Gastroesophageal sphincter (tissue), 4 donors: Measurements from ENCODE around the gene GRM8. TPM values are rescaled to one million over a fixed set of nuclear protein-coding genes. Genes with fewer than 3 reads are reported as not detected.

Experiments used
- ATAC-seq: fragments of 150-250 bp; one replicate; pipeline ENCODE4 v1.9.1; 2016; ENCODE audit warnings: mild to moderate bottlenecking, moderate library complexity
- H3K27ac ChIP-seq, 4 donors: fragments of 200-600 bp; sonication (generic) in 3 of 4; 1 replicate in 3 of 4; 2 replicates in 1 of 4; pipeline ENCODE4 v1.5.1; 2016 to 2019
- H3K27me3 ChIP-seq: fragments of 200-600 bp; sonication (generic); one replicate; pipeline ENCODE4 v1.5.1; 2019
- H3K36me3 ChIP-seq, 2 donors: fragments of 200-600 bp; sonication (generic); one replicate each; pipeline ENCODE4 v1.5.1; 2019; ENCODE audit warnings: control low read depth in 1 of 2
- H3K4me1 ChIP-seq, 3 donors: fragments of 200-600 bp; sonication (generic); 1 replicate in 2 of 3; 2 replicates in 1 of 3; pipeline ENCODE4 v1.5.1; 2016 to 2019; ENCODE audit warnings: control low read depth in 2 of 3
- H3K4me3 ChIP-seq, 2 donors: fragments of 200-600 bp; sonication (generic); one replicate each; pipeline ENCODE4 v1.5.1; 2019; ENCODE audit warnings: mild to moderate bottlenecking in 1 of 2, moderate library complexity in 1 of 2
- H3K9me3 ChIP-seq, 3 donors: fragments of 200-600 bp; sonication (generic); one replicate each; pipeline ENCODE4 v1.5.1; 2017 to 2019; ENCODE audit warnings: control low read depth in 2 of 3
- CTCF ChIP-seq, 4 experiments: fragments of 200-600 bp in 2 of 4; fragments of 450-650 bp in 2 of 4; sonication (generic) in 1 of 4; IDR thresholded peaks; one replicate each; pipeline ENCODE4 v1.5.1; 2017 to 2019; ENCODE audit warnings: antibody characterized with exemption in 4 of 4, mild to moderate bottlenecking in 2 of 4, moderate library complexity in 2 of 4
- EP300 ChIP-seq: sonication (generic); formaldehyde crosslinking; IDR thresholded peaks from one replicate; pipeline ENCODE4 v1.6.1; 2017; ENCODE audit warnings: antibody characterized with exemption, mild to moderate bottlenecking
- POLR2A ChIP-seq, 2 donors: fragments of 450-650 bp; IDR thresholded peaks; one replicate each; pipeline ENCODE4 v1.6.1; 2017; ENCODE audit warnings: antibody characterized with exemption in 2 of 2, mild to moderate bottlenecking in 2 of 2, moderate library complexity in 1 of 2
- POLR2AphosphoS5 ChIP-seq: sonication (generic); formaldehyde crosslinking; IDR thresholded peaks from one replicate; pipeline ENCODE4 v1.6.1; 2017; ENCODE audit warnings: antibody characterized with exemption
- WGBS, 2 donors: methylation state at CpG; one replicate each; pipeline ENCODE4 v1.1.5; 2018; ENCODE audit warnings: low coverage in 1 of 2; 5-methylcytosine and 5-hydroxymethylcytosine counted together
- total RNA-seq, 4 donors: library from RNA; depleted of rRNA; stranded (reverse); fragments of >200 nt; gene quantifications; one replicate each; pipeline ENCODE4 v1.1.0, GENCODE V29; 2016

Gene GRM8
- total RNA-seq, 4 donors from 2014 or later, result 0.07 to 3.4 (median 0.93) TPM; not detected in 1

- 94 to 100% methylated on average over 1 of the region's 1 CpG for WGBS, 2 donors
- Histone ChIP-seq H3K4me3 (no peak overlapping the region), H3K4me1 (no peaks in the 10 kb centered on the region), H3K9me3 (no peaks in the 10 kb centered on the region), H3K27ac (no peak overlapping the region), H3K36me3 (no peaks in the 10 kb centered on the region), H3K27me3 (no peaks in the 10 kb centered on the region)
- TF ChIP-seq POLR2AphosphoS5, result no peak
- no peak for TF ChIP-seq CTCF (IDR thresholded peaks at IDR 0.05)
- TF ChIP-seq EP300, result no peak
- no peak for TF ChIP-seq POLR2A (IDR thresholded peaks at IDR 0.05)
- no peak for ATAC-seq
Measured at GRCh38 chr7:126972571-126972970, 280.2 kb downstream of the GRM8 start.

GRCh38 chr7:126959649-126960048, 293.1 kb downstream of the GRM8 start:
- TF ChIP-seq CTCF (IDR thresholded peaks at IDR 0.05), result no peak
- no peak for TF ChIP-seq POLR2A (IDR thresholded peaks at IDR 0.05)
- TF ChIP-seq POLR2AphosphoS5, result no peak
- TF ChIP-seq EP300, result no peak
- no peaks in the 10 kb centered on the region for H3K27me3 ChIP-seq
- no peak overlapping the region for H3K4me3 ChIP-seq
- no peak overlapping the region for H3K27ac ChIP-seq
- H3K9me3 ChIP-seq, result no peaks in the 10 kb centered on the region
- no peaks in the 10 kb centered on the region for H3K4me1 ChIP-seq
- no peak for ATAC-seq
- no peaks in the 10 kb centered on the region for H3K36me3 ChIP-seq

GRCh38 chr7:126958367-126958766, 294.4 kb downstream of the GRM8 start:
- ATAC-seq, result no peak

GRCh38 chr7:126957443-126957842, 295.3 kb downstream of the GRM8 start:
- WGBS, 2 donors, result no CpG with 5 or more reads among the region's 9 CpGs
- no peak for ATAC-seq
- H3K9me3 ChIP-seq, result no peaks in the 10 kb centered on the region
- no peak for TF ChIP-seq POLR2AphosphoS5
- no peak for TF ChIP-seq POLR2A (IDR thresholded peaks at IDR 0.05)
- no peak for TF ChIP-seq EP300
- no peak for TF ChIP-seq CTCF (IDR thresholded peaks at IDR 0.05)
- no peak overlapping the region for H3K27ac ChIP-seq
- no peaks in the 10 kb centered on the region for H3K36me3 ChIP-seq
- no peak overlapping the region for H3K4me3 ChIP-seq
- no peaks in the 10 kb centered on the region for H3K27me3 ChIP-seq
- H3K4me1 ChIP-seq, result no peaks in the 10 kb centered on the region

More at GRCh38 chr7:126958367-126958766, 294.4 kb downstream of the GRM8 start:
- WGBS, 2 donors, result 100% methylated on average over 1 of the region's 17 CpGs
- Histone ChIP-seq H3K27me3 (no peaks in the 10 kb centered on the region), H3K4me1 (no peaks in the 10 kb centered on the region), H3K27ac (no peak overlapping the region), H3K36me3 (no peaks in the 10 kb centered on the region), H3K4me3 (no peak overlapping the region), H3K9me3 (no peaks in the 10 kb centered on the region)
- TF ChIP-seq POLR2A (IDR thresholded peaks at IDR 0.05), result no peak
- no peak for TF ChIP-seq EP300
- no peak for TF ChIP-seq CTCF (IDR thresholded peaks at IDR 0.05)
- no peak for TF ChIP-seq POLR2AphosphoS5

GRCh38 chr7:126953461-126953860, 299.3 kb downstream of the GRM8 start:
- 32 to 39% methylated on average over 2 of the region's 2 CpGs for WGBS, 2 donors
- H3K4me3 ChIP-seq, result no peak overlapping the region
- no peaks in the 10 kb centered on the region for H3K4me1 ChIP-seq
- no peaks in the 10 kb centered on the region for H3K36me3 ChIP-seq
- H3K27ac ChIP-seq, result no peak overlapping the region
- no peaks in the 10 kb centered on the region for H3K9me3 ChIP-seq
- ATAC-seq, result no peak
- TF ChIP-seq EP300, result no peak
- TF ChIP-seq POLR2A (IDR thresholded peaks at IDR 0.05), result no peak
- no peak for TF ChIP-seq CTCF (IDR thresholded peaks at IDR 0.05)
- no peak for TF ChIP-seq POLR2AphosphoS5
- H3K27me3 ChIP-seq, result no peaks in the 10 kb centered on the region
